COLO668 (cell line): ENCODE measurements around the gene ABHD3.
A peak's percentile ranks its signal among the peaks of the same experiment; 100 is the strongest.
"Not testable (repeated sequence)": the region's sequence is repeated elsewhere in the genome, so short reads cannot be mapped to it uniquely, and the experiment has no call there.

Experiments
- DNase-seq: peaks from one replicate; lab custom pipeline; 2025; ENCODE audit not compliant: unreplicated experiment; lab: John Stamatoyannopoulos, UW

The ABHD3 gene

GRCh38 chr18:21704603-21705364, at the start of gene ABHD3:
Gene ABHD3 (minus strand): TSS chr18:21704774. CDS start chr18:21704665, 109 bp downstream.
- peak; percentile 99 for DNase-seq

- DNase-seq, result no peak
Observed at GRCh38 chr18:21747764-21748693, 43.5 kb upstream of the ABHD3 start.

GRCh38 chr18:21747268-21747667, 42.7 kb upstream of the ABHD3 start:
- DNase-seq, result no peak

GRCh38 chr18:21745231-21745630, 40.7 kb upstream of the ABHD3 start:
- DNase-seq, result no peak

DNA sequence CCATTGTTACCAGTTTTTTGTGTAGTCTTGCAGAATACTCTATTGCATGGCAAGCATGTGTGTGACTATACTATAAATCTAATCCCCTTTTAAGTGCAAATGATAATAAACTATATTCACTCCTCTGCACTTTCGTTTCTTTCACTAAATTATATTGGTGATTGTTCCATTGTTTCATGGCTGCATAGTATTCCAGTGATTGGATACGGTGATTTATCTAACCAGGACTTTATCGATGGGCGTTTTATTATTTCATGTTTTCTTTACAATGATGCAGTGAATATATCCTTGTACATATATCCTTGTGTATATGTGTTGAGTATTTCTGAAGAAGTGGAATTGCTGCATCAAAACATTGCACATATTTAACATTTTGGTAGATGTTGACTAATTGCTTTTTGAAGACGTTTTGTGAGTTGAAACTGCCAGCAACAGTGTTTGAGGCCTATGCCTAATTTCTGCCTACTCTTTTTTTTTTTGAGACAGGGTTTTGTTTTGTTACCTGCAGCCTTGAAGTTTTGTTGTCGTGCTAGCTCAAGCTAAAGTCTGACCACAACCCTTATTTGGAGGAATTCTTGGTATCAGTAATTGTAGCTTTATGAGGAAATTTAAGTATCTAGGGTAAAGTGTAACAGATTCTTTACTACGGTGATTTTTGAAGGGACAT, 38.7 kb upstream of the ABHD3 start:
- no peak for DNase-seq

DNA sequence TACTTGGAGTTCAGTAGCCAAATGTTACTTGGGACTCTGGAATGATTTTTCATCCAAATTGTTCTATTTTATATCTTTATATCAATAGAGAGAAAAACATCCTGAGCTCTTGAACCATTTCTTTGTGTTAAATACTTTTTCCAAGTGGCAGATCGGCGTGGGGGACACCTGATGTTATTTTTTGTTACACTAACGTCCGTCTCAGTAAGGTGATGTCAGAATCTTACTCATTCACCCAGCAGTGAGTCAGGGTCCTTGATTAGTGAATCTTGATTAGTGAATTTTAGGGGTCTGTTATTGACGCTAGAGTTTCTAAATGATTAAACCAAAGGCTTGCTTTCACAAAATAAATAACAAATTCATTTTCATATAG, 37.7 kb upstream of the ABHD3 start:
- no peak for DNase-seq

GRCh38 chr18:21741562-21742314, 37.2 kb upstream of the ABHD3 start:
- DNase-seq, result peak; percentile 63

DNA sequence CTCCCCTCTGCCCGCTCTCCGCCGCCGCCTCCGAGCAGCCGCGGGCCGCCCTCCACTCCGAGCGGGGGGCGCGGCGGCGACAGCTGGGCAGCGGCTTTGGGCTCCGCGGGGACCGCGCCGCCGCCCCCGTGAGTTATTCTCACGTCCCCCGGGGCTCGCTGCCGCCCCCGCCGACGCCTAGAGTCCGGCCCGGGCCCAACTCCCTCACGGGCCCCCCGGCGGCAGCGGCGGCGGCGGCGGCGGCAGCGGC, 36.7 kb upstream of the ABHD3 start:
- DNase-seq, result no peak

- DNase-seq, result peak; percentile 100
Observed at GRCh38 chr18:21740538-21741311, 36.2 kb upstream of the ABHD3 start, which contains the start of gene MIB1. Gene MIB1 (plus strand): TSS chr18:21740792. CDS start chr18:21741584, 792 bp downstream.

DNA sequence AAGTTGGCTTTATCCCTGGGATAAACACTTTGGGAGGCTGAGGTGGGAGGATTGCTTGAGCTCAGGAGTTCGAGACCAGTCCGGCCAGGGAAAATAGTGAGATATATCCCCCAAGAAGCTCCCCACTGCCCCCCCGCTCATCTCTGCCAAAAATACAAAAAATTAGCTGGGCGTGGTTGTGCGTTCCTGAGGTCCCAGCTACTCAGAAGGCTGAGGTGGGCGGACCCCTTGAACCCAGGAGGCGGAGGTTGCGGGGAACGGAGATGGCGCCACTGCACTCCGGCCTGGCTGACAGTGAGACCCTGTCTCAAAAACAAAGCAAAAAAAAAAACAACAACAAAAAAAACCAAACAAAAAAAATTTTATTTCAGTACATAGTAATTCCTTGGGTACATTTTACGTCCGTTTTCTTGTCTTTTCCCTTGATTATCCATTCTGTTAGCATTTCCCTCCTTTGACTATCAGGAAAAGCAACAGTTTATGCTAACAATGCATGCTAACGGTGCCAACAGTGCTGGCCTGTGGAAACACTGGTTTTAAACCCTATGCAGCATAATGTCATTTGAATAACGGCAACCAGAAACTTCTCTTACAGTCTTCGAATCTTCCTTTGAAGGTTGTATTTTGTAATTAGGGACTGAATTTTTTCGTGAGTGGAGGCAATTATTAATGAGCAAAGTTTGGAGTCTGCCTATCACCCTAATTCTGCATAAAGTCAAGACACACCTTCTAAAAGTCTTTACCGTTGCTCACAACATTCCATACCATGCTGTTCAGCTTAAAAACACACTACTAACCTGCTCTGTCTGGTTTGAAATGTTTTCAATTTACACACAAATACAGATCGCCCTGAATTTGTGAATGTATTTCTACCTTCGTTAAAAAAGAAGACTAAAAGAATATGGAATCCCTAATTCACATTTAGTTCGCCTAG, 35.3 kb upstream of the ABHD3 start:
- DNase-seq, result no peak

DNA sequence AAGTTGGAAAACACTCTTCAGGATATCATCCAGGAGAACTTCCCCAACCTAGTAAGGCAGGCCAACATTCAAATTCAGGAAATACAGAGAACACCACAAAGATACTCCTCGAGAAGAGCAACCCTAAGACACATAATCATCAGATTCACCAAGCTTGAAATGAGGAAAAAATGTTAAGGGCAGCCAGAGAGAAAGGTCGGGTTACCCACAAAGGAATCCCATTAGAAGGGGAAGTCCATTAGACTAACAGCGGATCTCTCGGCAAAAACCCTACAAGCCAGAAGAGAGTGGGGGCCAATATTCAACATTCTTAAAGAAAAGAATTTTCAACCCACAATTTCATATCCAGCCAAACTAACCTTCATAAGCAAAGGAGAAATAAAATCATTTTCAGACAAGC, 32.4 kb upstream of the ABHD3 start:
- DNase-seq, result not testable (repeated sequence)

GRCh38 chr18:21735452-21736015, 31.0 kb upstream of the ABHD3 start:
- DNase-seq, result peak; percentile 78

GRCh38 chr18:21733011-21733410, 28.4 kb upstream of the ABHD3 start:
- DNase-seq, result no peak

DNA sequence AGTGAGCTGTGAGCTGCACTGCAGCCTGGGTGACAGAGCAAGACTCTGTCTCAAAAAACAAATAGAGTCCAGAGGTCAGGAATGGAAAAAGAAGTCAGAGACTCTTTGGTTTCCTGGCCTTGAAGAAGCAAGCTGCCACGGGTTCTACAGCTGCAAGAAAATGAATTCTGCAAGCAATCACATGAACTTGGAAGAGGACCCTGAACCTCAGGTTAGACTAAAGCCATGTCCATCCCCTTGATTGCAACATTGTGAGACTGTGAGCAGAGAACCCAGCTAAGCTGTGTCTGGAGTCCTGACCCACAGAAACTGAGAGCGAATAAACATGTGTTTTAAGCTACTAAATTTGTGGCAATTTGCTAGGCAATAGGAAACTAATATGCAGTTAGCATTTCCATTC, 23.1 kb upstream of the ABHD3 start:
- no peak for DNase-seq

DNA sequence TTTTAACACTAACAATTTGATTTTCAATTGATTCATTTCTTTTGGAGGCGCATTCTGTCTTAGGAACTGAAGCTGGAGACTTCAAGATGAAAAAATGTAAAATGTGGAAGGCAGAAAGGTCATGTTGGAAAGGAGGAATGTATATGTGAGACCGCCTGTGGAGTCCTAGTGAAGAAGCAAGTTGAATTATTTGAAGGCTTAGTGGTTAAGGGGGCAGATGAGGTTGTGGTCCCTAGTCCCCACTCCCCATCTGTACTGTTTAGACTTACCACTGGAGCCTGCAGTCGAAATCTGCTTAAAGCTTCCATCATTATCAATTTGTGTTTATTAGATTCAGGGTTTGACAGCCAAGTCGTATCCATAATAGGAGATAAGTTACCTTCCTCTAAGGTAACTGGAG, 20.6 kb upstream of the ABHD3 start:
- no peak for DNase-seq

DNA sequence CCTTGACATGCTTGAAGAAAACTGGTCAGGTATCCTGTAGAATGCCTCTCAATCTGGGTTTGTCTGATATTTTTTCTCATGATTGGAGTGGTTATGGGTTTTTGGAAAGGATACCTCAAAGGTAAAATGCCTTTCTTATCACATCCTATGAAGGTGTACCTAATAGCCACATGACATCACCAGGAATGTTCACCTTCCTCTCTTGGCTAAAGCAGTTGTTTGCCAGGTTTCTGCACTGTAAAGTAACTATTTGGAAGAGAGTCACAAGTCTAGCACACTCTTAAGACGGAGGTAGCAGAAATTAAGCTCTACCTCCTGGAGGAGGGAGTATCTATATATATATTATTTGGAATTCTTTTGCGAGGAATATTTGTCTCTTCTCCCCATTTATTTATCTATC, 18.1 kb upstream of the ABHD3 start:
- no peak for DNase-seq

- DNase-seq, result no peak
Observed at GRCh38 chr18:21714474-21714873, 9.9 kb upstream of the ABHD3 start.

- not testable (repeated sequence) for DNase-seq
Observed at GRCh38 chr18:21707130-21707529, 2.6 kb upstream of the ABHD3 start.

DNA sequence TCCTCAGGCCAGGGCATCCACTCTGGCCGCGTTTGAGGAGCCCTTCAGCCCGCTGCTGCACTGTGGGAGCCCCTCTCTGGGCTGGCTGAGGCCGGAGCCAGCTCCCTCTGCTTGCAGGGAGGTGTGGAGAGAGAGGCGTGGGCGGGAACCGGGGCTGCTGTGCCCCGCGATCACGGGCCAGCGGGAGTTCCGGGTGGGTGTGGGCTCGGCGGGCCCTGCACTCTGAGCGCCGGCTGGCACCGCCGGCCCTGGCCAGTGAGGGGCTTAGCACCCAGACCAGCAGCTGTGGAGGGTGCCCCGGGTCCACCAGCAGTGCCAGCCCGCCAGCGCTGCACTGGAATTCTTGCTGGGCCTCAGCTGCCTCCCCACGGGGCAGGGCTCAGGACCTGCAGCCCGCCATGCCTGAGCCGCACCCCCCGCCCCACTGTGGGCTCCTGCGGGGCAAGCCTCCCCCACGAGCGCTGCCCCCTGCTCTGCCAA, 1.9 kb upstream of the ABHD3 start:
- no peak for DNase-seq
